ENCODE data around the gene FAM168A. TPM values are rescaled to one million over a fixed set of nuclear protein-coding genes. Genes with fewer than 3 reads are reported as not detected.

The FAM168A gene
- total and polyA plus RNA-seq, 2 experiments from 2014 or later, result 6.3 to 24.5 TPM

- DNase-seq (ENCODE audit: low spot score), result peak; percentile 46
- TF ChIP-seq EZH2 (IDR thresholded peaks at IDR 0.05; ENCODE audit: borderline replicate concordance), result no peak
- TF ChIP-seq EZH2phosphoT487 (IDR thresholded peaks at IDR 0.05; ENCODE audit: low read depth, severe bottlenecking, unreplicated experiment), result no peak
- no peak for TF ChIP-seq CTCF (IDR thresholded peaks at IDR 0.05; ENCODE audit: poor library complexity)
- no peak overlapping the region for H3K4me3 ChIP-seq
- H3K4me2 ChIP-seq, result no peak overlapping the region
- H3K27ac ChIP-seq, result no peak overlapping the region
- no peaks in the 10 kb centered on the region for H3K9me3 ChIP-seq (ENCODE audit: low read depth)
- 80% methylated on average over 9 of the region's 9 CpGs for WGBS (ENCODE audit: low lambda C conversion rate, missing lambda C conversion rate)
- no peak overlapping the region for H2AFZ ChIP-seq
- H3K9me2 ChIP-seq (replicated peaks; ENCODE audit: insufficient read depth), result no peaks in the 10 kb centered on the region
- no peaks in the 10 kb centered on the region for H3K27me3 ChIP-seq
- H3K79me2 ChIP-seq, result peaks cover 9% of the 10 kb centered on the region
- H3K4me1 ChIP-seq (ENCODE audit: insufficient read depth), result peaks cover 36% of the 10 kb centered on the region
- H3K36me3 ChIP-seq (replicated peaks; ENCODE audit: insufficient read depth, low read depth), result no peaks in the 10 kb centered on the region
- no peaks in the 10 kb centered on the region for H4K20me1 ChIP-seq (ENCODE audit: insufficient read depth, poor library complexity, severe bottlenecking)
Measured at GRCh38 chr11:73383249-73384124, 214.4 kb downstream of the FAM168A start.

- Histone ChIP-seq H3K79me2 (peaks cover 12% of the 10 kb centered on the region), H3K27ac (no peak overlapping the region)
- 87% methylated on average over 3 of the region's 3 CpGs for WGBS (ENCODE audit: low lambda C conversion rate, missing lambda C conversion rate)
Measured at GRCh38 chr11:73382747-73383146, 215.2 kb downstream of the FAM168A start.

GRCh38 chr11:73382183-73382582 is 215.7 kb downstream of the FAM168A start:
- H3K4me3 ChIP-seq, result no peak overlapping the region
- H3K79me2 ChIP-seq, result peaks cover 15% of the 10 kb centered on the region
- no peak overlapping the region for H2AFZ ChIP-seq
- no peaks in the 10 kb centered on the region for H3K9me2 ChIP-seq (replicated peaks; ENCODE audit: insufficient read depth)
- H3K4me1 ChIP-seq (ENCODE audit: insufficient read depth), result peaks cover 28% of the 10 kb centered on the region
- no peaks in the 10 kb centered on the region for H3K27me3 ChIP-seq
- no peak overlapping the region for H3K4me2 ChIP-seq
- no peaks in the 10 kb centered on the region for H3K36me3 ChIP-seq (replicated peaks; ENCODE audit: insufficient read depth, low read depth)
- no peak for DNase-seq (ENCODE audit: low spot score)
- no peaks in the 10 kb centered on the region for H4K20me1 ChIP-seq (ENCODE audit: insufficient read depth, poor library complexity, severe bottlenecking)
- no peak for TF ChIP-seq CTCF (IDR thresholded peaks at IDR 0.05; ENCODE audit: poor library complexity)
- no peak for TF ChIP-seq EZH2phosphoT487 (IDR thresholded peaks at IDR 0.05; ENCODE audit: low read depth, severe bottlenecking, unreplicated experiment)
- TF ChIP-seq EZH2 (IDR thresholded peaks at IDR 0.05; ENCODE audit: borderline replicate concordance), result no peak
- H3K9me3 ChIP-seq (ENCODE audit: low read depth), result no peaks in the 10 kb centered on the region
- no peak overlapping the region for H3K27ac ChIP-seq
- 88% methylated on average over 7 of the region's 7 CpGs for WGBS (ENCODE audit: low lambda C conversion rate, missing lambda C conversion rate)

More at GRCh38 chr11:73382747-73383146, 215.2 kb downstream of the FAM168A start:
- peaks cover 31% of the 10 kb centered on the region for H3K4me1 ChIP-seq (ENCODE audit: insufficient read depth)
- H3K4me3 ChIP-seq, result no peak overlapping the region
- no peak overlapping the region for H2AFZ ChIP-seq
- TF ChIP-seq EZH2phosphoT487 (IDR thresholded peaks at IDR 0.05; ENCODE audit: low read depth, severe bottlenecking, unreplicated experiment), result no peak
- no peak for TF ChIP-seq EZH2 (IDR thresholded peaks at IDR 0.05; ENCODE audit: borderline replicate concordance)
- no peaks in the 10 kb centered on the region for H3K9me3 ChIP-seq (ENCODE audit: low read depth)
- H3K36me3 ChIP-seq (replicated peaks; ENCODE audit: insufficient read depth, low read depth), result no peaks in the 10 kb centered on the region
- H4K20me1 ChIP-seq (ENCODE audit: insufficient read depth, poor library complexity, severe bottlenecking), result no peaks in the 10 kb centered on the region
- no peaks in the 10 kb centered on the region for H3K27me3 ChIP-seq
- no peaks in the 10 kb centered on the region for H3K9me2 ChIP-seq (replicated peaks; ENCODE audit: insufficient read depth)
- DNase-seq (ENCODE audit: low spot score), result no peak
- no peak overlapping the region for H3K4me2 ChIP-seq

GRCh38 chr11:73381589-73381988 is 216.3 kb downstream of the FAM168A start:
- no peak overlapping the region for H3K4me3 ChIP-seq
- DNase-seq (ENCODE audit: low spot score), result no peak
- TF ChIP-seq EZH2phosphoT487 (IDR thresholded peaks at IDR 0.05; ENCODE audit: low read depth, severe bottlenecking, unreplicated experiment) (no peak), CTCF (IDR thresholded peaks at IDR 0.05; ENCODE audit: poor library complexity) (no peak), EZH2 (IDR thresholded peaks at IDR 0.05; ENCODE audit: borderline replicate concordance) (no peak)
- H3K79me2 ChIP-seq, result peaks cover 16% of the 10 kb centered on the region
- H4K20me1 ChIP-seq (ENCODE audit: insufficient read depth, poor library complexity, severe bottlenecking), result no peaks in the 10 kb centered on the region
- no peaks in the 10 kb centered on the region for H3K27me3 ChIP-seq
- H3K4me2 ChIP-seq, result no peak overlapping the region
- H3K9me3 ChIP-seq (ENCODE audit: low read depth), result no peaks in the 10 kb centered on the region
- H2AFZ ChIP-seq, result no peak overlapping the region
- H3K4me1 ChIP-seq (ENCODE audit: insufficient read depth), result peaks cover 30% of the 10 kb centered on the region
- H3K9me2 ChIP-seq (replicated peaks; ENCODE audit: insufficient read depth), result no peaks in the 10 kb centered on the region
- H3K36me3 ChIP-seq (replicated peaks; ENCODE audit: insufficient read depth, low read depth), result no peaks in the 10 kb centered on the region
- H3K27ac ChIP-seq, result no peak overlapping the region
- WGBS (ENCODE audit: low lambda C conversion rate, missing lambda C conversion rate), result 89% methylated on average over 5 of the region's 6 CpGs
